Measurements from ENCODE around the gene PRPF18. TPM values are rescaled to one million over a fixed set of nuclear protein-coding genes. Genes with fewer than 3 reads are reported as not detected.

Gene PRPF18
- total RNA-seq, 6 experiments from 2014 or later, result 8.1 to 16.1 (median 11.5) TPM

DNA sequence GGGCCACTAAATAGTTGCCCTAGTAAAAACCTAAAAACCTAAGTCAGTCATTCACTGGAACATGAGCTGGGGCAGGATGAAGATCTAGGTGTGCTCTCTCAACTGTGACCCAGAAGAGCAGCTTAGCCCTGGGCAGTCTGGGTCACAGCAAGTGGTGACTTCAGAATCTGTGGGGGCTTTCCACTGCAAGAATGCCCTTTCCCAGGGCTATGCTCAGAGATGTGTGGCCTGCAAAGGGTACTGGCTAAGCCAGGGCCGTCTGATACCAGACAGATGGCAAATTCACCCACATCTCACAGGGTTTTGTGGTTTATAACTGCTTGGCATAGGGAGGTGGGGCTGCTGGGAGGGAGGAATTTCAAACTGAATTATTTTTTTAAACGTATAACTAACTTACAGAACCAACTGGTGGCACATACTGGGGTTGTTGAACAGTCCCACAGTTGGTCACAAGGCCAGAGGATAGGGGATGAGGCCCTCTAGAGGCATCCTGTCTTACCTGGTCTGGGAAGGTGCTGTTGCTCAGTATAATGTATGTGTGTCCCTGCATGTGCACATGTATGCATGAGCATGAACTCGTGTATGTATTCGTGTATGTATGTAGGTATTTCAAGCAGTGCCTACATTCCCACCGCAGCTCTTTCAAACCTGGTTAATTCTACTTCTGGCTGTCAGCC, 63.2 kb downstream of the PRPF18 start:
- Histone ChIP-seq H3K4me3 (no peak overlapping the region), H3K9me3 (no peaks in the 10 kb centered on the region), H3K27me3 (no peaks in the 10 kb centered on the region), H3K4me1 (no peaks in the 10 kb centered on the region), H3K36me3 (peaks cover 0 to 79% (median 26%) of the 10 kb centered on the region in 4 donors), H3K27ac (no peak overlapping the region)
- 36% methylated on average over 1 of the region's 5 CpGs for WGBS (ENCODE audit: insufficient coverage, low coverage, low lambda C conversion rate, missing lambda C conversion rate)
- intact Hi-C loops (cut with DNase I), result no loop called here
- peak in 2 of 4 donors; percentile 23 to 25 for ATAC-seq
- no peak for TF ChIP-seq POLR2A (IDR thresholded peaks at IDR 0.05)
- TF ChIP-seq, protein P1, sequence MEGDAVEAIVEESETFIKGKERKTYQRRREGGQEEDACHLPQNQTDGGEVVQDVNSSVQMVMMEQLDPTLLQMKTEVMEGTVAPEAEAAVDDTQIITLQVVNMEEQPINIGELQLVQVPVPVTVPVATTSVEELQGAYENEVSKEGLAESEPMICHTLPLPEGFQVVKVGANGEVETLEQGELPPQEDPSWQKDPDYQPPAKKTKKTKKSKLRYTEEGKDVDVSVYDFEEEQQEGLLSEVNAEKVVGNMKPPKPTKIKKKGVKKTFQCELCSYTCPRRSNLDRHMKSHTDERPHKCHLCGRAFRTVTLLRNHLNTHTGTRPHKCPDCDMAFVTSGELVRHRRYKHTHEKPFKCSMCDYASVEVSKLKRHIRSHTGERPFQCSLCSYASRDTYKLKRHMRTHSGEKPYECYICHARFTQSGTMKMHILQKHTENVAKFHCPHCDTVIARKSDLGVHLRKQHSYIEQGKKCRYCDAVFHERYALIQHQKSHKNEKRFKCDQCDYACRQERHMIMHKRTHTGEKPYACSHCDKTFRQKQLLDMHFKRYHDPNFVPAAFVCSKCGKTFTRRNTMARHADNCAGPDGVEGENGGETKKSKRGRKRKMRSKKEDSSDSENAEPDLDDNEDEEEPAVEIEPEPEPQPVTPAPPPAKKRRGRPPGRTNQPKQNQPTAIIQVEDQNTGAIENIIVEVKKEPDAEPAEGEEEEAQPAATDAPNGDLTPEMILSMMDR (IDR thresholded peaks at IDR 0.05), result no peak
- DNase-seq, result no peak

DNA sequence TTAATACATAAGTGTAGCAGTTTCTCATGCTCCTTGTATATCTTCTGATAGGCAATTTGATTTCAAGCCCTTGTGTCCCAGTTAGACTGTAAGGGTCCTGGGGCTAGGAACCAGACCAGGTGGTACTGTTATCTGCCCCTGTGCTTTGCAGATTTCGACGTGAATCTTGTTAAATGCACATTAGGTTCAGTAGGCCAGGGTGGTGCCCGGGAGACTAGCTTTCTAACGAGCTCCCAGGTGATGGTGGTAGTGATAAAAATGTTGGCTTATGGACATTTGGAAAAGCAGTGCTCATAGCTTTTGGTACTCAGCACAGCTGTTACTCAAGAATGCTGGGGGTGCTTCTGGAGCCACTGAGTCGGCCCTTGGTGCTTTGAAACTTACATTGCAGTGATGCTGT, 64.2 kb downstream of the PRPF18 start:
- no peaks in the 10 kb centered on the region for H3K27me3 ChIP-seq
- H3K36me3 ChIP-seq, result peaks cover 0 to 79% (median 24%) of the 10 kb centered on the region in 4 donors
- ATAC-seq (no peak), DNase-seq (no peak)
- no peaks in the 10 kb centered on the region for H3K9me3 ChIP-seq
- no peak overlapping the region for H3K4me3 ChIP-seq
- 80% methylated on average over 1 of the region's 5 CpGs for WGBS (ENCODE audit: insufficient coverage, low coverage, low lambda C conversion rate, missing lambda C conversion rate)
- no peak overlapping the region for H3K27ac ChIP-seq
- TF ChIP-seq, protein P1 (IDR thresholded peaks at IDR 0.05), result no peak
- no peak for TF ChIP-seq POLR2A (IDR thresholded peaks at IDR 0.05)
- intact Hi-C loops (cut with DNase I), result no loop called here
- no peaks in the 10 kb centered on the region for H3K4me1 ChIP-seq

DNA sequence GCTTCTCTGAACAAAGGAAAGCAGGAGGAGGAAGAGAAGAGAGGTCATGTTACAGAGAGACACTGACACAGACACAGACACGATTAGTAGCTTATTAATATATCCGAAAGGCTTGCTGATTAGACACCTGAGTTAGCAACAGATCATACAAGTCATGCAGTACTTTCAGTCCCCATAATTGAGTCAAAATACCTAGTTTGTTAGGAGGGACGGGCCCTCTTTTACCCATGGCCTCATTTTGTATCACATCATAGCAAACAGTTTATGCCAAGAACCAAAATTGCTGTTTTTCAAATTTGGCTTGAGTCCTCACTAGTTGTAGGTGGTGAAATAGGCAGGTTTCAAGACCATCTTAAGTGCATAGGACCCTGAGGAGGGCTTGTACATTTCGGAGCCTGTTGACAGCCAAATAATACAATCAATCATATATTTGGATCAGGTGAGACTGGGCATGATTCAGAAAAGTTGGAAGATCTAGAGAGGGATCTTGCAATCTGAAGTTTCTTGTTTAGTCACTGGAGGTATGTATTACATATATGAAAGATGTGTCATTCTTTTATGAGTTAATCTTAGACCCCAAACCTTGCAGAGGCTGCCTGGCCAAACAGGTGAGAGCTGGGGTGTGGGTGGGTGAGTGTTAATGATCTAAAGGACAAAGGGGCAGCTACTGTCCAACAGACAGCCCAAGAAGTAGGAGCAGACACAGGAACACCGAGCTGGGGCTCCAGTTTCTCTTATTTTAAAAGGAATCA, 65.4 kb downstream of the PRPF18 start:
- H3K4me3 ChIP-seq, result no peak overlapping the region
- 77% methylated on average over 5 of the region's 5 CpGs for WGBS (ENCODE audit: insufficient coverage, low coverage, low lambda C conversion rate, missing lambda C conversion rate)
- DNase-seq (no peak), ATAC-seq (no peak)
- no peak overlapping the region for H3K27ac ChIP-seq
- no peaks in the 10 kb centered on the region for H3K9me3 ChIP-seq
- H3K4me1 ChIP-seq, result no peaks in the 10 kb centered on the region
- H3K36me3 ChIP-seq, result peaks cover 0 to 77% (median 19%) of the 10 kb centered on the region in 4 donors
- H3K27me3 ChIP-seq, result no peaks in the 10 kb centered on the region
- intact Hi-C loops (cut with DNase I), result no loop called here
- TF ChIP-seq POLR2A (IDR thresholded peaks at IDR 0.05), result no peak
- TF ChIP-seq, protein P1 (IDR thresholded peaks at IDR 0.05), result no peak

DNA sequence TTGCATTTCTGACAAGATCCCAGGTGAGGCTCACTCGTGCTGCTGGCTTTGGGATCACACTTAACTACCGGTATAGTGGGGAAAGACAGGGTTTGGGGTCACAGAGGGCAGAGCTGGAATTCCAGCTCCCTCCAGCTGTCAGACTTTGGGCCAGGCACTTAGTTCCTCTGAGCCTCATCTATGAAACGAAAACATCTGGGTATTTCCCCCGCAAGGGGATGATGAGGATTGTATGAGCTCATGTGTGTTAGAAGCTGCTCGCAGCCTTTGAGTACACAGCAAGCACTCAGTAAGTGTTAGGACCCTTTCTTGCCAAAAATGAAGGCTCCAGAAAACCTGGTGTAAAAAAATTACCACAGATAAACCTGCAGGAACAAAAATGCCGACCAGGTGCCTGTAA, 66.1 kb downstream of the PRPF18 start:
- WGBS (ENCODE audit: insufficient coverage, low coverage, low lambda C conversion rate, missing lambda C conversion rate), result 92% methylated on average over 4 of the region's 6 CpGs
- peaks cover 0 to 72% (median 19%) of the 10 kb centered on the region in 4 donors for H3K36me3 ChIP-seq

More for the DNA sequence above, 66.1 kb downstream of the PRPF18 start:
- H3K4me3 ChIP-seq, result no peak overlapping the region
- intact Hi-C loops (cut with DNase I), result no loop called here
- no peaks in the 10 kb centered on the region for H3K9me3 ChIP-seq
- TF ChIP-seq, protein P1 (IDR thresholded peaks at IDR 0.05), result no peak
- TF ChIP-seq POLR2A (IDR thresholded peaks at IDR 0.05), result no peak
- H3K27ac ChIP-seq, result no peak overlapping the region
- H3K4me1 ChIP-seq, result no peaks in the 10 kb centered on the region
- ATAC-seq (no peak), DNase-seq (no peak)
- H3K27me3 ChIP-seq, result no peaks in the 10 kb centered on the region
